NCI-H748 (cell line): ENCODE measurements around the gene DSN1.
A peak's percentile ranks its signal among the peaks of the same experiment; 100 is the strongest.
"Not testable (repeated sequence)": the region's sequence is repeated elsewhere in the genome, so short reads cannot be mapped to it uniquely, and the experiment has no call there.

ENCODE experiments used
- DNase-seq: peaks from one replicate; lab custom pipeline; 2025; ENCODE audit not compliant: unreplicated experiment; lab: John Stamatoyannopoulos, UW

Gene DSN1

GRCh38 chr20:36773597-36774390 lies at the start of gene DSN1:
TSS of gene DSN1 (minus strand) at chr20:36773763. CDS start at chr20:36771458, 2,305 bp downstream.
- peak; percentile 96 for DNase-seq

GRCh38 chr20:36823121-36823520 lies 49.6 kb upstream of the DSN1 start:
- DNase-seq, result no peak

DNA sequence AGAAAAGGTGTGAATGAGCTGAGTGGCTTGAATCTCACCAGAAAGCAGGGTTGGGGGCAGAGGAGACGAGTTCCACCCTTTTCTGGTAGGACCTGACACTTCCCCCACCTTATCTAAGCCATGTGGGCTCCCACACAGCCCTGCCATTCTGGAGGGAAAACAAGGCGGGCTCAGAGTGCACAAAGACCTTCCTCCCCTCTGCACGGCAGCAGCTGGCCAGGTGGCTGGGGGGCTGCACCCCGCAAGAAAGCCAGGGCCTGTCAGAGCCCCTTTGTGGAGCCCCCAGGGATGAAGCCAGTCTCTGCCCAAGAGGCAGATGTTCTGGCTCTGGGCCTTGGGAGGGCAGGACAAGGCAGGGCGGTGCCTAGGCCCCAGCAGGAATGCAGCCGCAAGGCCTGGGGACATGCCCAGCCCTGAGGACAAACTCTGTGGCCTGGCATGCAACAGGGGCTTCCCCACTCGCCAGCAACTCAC lies 48.4 kb upstream of the DSN1 start:
- DNase-seq, result no peak

DNA sequence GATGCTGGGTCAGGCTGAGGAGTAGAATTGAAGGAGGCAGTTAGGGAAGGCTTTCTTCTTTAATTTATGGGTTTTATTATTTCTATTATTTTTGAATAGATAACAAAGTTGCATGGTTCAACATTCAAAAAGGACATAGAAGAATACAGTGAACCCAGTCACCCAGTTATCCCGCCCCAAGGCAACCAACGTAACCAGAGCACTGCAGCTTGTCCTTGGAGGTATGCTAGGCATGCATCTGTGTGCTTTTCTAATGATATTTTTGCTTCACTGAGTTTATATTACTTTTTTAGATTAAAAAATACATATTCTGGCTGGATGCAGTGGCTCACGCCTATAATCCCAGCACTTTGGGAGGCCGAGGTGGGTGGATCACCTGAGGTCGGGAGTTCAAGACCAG lies 47.4 kb upstream of the DSN1 start:
- DNase-seq, result no peak

DNA sequence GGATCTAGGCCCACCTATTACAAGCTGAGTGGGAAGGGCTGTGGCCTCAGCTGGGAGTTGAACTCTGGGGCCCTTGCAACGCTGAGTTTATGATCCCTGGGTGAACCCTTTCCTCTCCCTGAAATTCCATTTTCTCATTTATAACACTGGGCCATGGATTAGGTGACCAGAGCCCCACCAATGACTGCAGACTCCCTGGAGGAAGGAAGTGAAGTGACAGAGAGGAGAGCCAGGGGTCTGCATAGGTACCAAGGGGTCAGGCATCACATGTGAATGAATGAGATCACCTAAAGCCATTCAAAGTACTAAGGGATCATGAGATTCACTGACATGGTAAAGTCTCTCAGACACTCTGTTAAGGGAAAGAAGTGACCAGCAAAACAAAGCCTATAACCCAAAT lies 46.5 kb upstream of the DSN1 start:
- DNase-seq, result no peak

- no peak for DNase-seq
These were observed 46.1 kb upstream of the DSN1 start for GRCh38 chr20:36819659-36820058.

- DNase-seq, result no peak
These were observed 45.3 kb upstream of the DSN1 start for GRCh38 chr20:36818861-36819260.

GRCh38 chr20:36818185-36818584 lies 44.6 kb upstream of the DSN1 start:
- no peak for DNase-seq

DNA sequence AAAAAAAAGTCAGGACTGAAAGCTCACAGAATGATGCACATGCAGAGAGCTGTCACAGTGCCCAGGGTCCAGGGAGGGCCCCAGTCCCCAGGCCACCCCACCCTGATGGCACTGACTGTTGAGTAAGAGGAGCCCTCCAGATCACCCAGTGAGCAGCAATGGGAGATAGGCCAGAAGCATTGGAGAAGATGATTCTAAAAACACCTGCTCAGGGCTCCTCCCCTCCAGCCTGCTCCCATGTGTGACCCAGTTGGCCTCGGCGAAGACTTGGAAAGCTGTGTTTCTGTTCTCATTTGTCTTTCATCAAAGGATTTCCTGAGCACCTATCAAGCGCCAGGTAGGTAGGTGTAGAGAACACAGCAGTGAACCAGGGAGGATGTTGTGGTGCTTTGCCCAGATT lies 43.9 kb upstream of the DSN1 start:
- no peak for DNase-seq

DNA sequence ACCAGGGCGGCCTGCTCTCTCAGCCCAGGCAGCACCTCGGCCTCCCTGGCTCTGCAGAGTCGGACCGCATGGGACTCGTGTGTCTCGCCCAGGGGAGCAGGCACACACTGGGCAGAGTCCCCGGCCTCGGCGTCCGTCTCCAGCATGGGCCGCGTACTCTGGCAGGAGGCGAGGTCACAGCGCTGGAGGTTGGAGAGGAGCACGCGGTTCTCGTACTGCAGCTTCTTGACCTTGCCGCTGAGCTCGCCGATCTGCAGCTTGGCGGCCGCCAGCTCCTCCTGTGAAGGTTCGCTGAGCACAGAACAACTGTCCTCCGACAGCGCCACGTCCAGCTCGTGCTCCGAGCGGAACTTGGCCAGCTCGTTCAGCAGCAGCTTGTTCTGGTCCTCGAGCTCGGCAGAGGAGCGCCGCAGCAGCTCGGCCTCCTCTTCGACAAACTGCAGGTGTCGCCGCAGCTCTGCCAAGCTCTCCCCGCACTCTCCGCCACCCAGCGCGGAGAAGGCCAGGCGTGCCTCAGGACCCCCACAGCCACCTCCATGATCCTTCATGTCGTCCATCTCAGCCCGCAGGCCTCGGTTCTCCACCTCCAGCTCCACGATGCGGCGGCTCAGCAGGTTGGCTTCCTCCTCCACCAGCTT lies 42.0 kb upstream of the DSN1 start:
- no peak for DNase-seq

- no peak for DNase-seq
These were observed 39.3 kb upstream of the DSN1 start for GRCh38 chr20:36812594-36813463.

GRCh38 chr20:36808317-36809257 lies 35.0 kb upstream of the DSN1 start:
- DNase-seq, result peak; percentile 44

- DNase-seq, result no peak
These were observed 32.5 kb upstream of the DSN1 start for GRCh38 chr20:36806049-36806448.

GRCh38 chr20:36805396-36805795 lies 31.8 kb upstream of the DSN1 start:
- no peak for DNase-seq

DNA sequence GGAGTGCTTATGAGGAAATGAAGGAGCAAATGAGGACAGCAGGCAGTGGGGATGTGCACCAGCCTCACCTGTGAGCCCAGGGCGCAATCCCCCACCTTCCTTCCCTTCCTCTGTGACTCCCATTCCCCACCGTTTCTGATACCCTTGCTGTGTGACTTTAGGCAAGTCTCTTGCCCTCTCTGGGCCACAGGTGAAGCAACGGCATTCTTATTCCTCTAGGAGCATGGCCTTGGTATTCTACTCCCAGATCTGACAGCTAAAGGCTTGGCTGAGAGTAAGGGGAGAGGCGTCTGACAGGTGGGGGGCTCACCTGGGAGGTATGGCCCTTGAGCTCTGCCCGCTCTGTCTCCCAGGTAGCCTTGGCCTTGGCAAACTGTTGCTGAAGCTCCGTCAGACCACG lies 30.9 kb upstream of the DSN1 start:
- no peak for DNase-seq

DNA sequence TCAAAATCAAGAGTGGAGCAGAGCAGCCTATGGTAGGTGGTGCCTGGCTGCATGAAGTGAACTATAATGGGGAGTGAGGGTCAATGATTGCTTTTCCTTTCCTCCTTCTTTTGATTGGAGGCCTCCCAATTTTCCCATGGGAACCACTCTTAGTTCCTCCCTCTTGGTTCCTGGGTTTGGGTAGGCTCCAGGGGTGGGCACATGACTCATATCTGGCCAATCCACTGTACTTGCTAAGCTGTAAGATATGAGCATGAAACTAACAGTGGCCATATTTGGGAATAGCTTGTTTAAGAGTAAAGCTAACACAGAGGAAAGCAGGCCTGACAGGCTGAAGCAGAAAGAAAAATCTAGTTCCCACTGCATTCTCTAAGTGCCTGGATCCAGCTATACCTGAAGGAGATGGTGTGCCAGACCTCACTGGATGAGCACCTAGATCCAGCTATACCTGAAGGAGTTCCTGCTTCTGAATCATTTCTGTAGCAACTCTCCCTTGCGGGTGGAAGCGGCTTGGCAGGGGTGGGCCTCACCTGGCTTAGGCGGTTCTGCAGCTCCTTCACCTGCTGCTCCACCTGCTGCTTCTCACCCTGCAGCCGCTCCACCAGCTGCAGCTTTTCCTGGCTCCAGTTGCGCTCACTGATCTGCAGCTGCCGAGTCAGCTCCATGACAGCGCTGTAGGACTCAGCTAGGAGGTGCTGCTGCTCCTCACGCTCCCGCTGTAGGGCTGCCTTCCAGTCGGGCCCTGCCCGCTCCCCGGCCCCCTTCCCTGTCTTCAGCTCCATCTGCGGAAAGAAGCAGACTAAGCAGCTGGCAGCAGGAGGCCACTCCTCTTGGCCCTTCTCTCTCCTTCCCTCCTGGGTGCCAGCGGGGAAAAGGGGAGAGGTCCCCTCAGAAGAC lies 29.0 kb upstream of the DSN1 start:
- DNase-seq, result no peak

DNA sequence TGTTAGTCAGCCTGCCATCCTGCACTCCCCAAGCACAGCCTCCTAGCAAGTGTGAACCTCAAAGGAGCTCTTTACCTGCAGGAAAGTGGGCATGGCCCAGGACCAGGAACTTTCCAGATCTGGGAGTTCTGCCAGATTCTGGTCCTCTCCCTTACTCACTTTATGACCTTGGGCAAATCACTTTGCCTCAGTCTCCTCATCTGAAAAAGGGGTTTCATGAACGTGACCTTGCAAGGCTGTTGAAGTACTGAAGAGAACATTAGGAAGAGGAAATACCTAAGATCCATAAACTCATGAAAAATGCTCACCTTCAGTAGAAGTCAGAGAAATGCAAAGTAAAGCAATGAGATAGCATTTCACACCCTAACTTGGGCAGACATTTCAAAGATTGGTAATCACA lies 26.8 kb upstream of the DSN1 start:
- no peak for DNase-seq

GRCh38 chr20:36799313-36799712 lies 25.8 kb upstream of the DSN1 start:
- not testable (repeated sequence) for DNase-seq

- no peak for DNase-seq
These were observed 23.3 kb upstream of the DSN1 start for GRCh38 chr20:36796875-36797274.
